PFSK-1 (cell line): ENCODE data around the gene ELN.

Source experiments
- FOXP2 ChIP-seq: optimal IDR thresholded peaks from 2 replicates; pipeline ENCODE3; 2011; ENCODE audit warnings: borderline replicate concordance, control low read depth, inconsistent platforms; ENCODE audit not compliant: insufficient read depth; ENCODE audit errors: extremely low read length, extremely low read depth
- POLR2AphosphoS5 ChIP-seq: IDR thresholded peaks from 2 replicates; pipeline ENCODE4 v1.6.1; 2012; ENCODE audit warnings: low read depth, mild to moderate bottlenecking, control low read depth, low read length, moderate library complexity
- SIN3A ChIP-seq: IDR thresholded peaks from 2 replicates; pipeline ENCODE4 v1.6.1; 2012; ENCODE audit warnings: mild to moderate bottlenecking, low read length, moderate library complexity, borderline replicate concordance; ENCODE audit not compliant: insufficient read depth
- TAF1 ChIP-seq: IDR thresholded peaks from 2 replicates; pipeline ENCODE4 v1.6.1; 2012; ENCODE audit warnings: low read length, control low read depth, borderline replicate concordance; ENCODE audit not compliant: insufficient read depth
- TF ChIP-seq, protein P1 (sequence below), 2 experiments: IDR thresholded peaks; 2 replicates each; pipeline versions ENCODE4 v1.6.1 to v1.8.0; 2011 to 2012; ENCODE audit warnings: low read depth in 2 of 2, low read length in 2 of 2, control low read depth in 1 of 2, inconsistent platforms in 1 of 2, mild to moderate bottlenecking in 1 of 2, moderate library complexity in 1 of 2; ENCODE audit not compliant: insufficient read depth in 1 of 2

Gene ELN

GRCh38 chr7:74103219-74103772 lies 75.3 kb downstream of the ELN start:
- no peak for TF ChIP-seq FOXP2
- no peak for TF ChIP-seq TAF1

- TF ChIP-seq, protein P1, sequence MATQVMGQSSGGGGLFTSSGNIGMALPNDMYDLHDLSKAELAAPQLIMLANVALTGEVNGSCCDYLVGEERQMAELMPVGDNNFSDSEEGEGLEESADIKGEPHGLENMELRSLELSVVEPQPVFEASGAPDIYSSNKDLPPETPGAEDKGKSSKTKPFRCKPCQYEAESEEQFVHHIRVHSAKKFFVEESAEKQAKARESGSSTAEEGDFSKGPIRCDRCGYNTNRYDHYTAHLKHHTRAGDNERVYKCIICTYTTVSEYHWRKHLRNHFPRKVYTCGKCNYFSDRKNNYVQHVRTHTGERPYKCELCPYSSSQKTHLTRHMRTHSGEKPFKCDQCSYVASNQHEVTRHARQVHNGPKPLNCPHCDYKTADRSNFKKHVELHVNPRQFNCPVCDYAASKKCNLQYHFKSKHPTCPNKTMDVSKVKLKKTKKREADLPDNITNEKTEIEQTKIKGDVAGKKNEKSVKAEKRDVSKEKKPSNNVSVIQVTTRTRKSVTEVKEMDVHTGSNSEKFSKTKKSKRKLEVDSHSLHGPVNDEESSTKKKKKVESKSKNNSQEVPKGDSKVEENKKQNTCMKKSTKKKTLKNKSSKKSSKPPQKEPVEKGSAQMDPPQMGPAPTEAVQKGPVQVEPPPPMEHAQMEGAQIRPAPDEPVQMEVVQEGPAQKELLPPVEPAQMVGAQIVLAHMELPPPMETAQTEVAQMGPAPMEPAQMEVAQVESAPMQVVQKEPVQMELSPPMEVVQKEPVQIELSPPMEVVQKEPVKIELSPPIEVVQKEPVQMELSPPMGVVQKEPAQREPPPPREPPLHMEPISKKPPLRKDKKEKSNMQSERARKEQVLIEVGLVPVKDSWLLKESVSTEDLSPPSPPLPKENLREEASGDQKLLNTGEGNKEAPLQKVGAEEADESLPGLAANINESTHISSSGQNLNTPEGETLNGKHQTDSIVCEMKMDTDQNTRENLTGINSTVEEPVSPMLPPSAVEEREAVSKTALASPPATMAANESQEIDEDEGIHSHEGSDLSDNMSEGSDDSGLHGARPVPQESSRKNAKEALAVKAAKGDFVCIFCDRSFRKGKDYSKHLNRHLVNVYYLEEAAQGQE (IDR thresholded peaks at IDR 0.05; ENCODE audit: insufficient read depth in 1 of 2, low read depth in 2 of 2, low read length in 2 of 2), result no peak
- no peak for TF ChIP-seq SIN3A
- no peak for TF ChIP-seq TAF1
- no peak for TF ChIP-seq FOXP2
- TF ChIP-seq POLR2AphosphoS5, result no peak
Observed at GRCh38 chr7:74104702-74105101, 76.7 kb downstream of the ELN start.

DNA sequence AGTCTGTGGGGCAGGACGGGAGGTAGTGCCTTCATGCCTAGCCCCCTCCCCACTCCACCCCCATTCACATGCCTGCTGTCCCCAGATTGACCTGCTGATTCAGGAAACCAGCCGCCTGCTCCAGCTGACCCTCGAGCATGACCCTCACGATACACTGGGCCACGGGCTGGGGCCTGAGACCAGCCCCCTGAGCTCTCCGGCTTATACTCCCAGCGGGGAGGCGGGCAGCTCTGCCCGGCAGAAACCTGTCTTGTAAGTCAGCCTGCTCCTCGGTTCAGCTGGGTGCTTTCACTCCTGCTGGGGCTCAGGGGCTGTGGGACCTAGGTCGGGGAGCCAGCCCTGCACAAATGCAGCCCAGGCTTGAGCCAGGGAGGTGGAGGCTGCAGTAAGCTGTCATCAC lies 78.0 kb downstream of the ELN start:
- TF ChIP-seq SIN3A (no peak), POLR2AphosphoS5 (no peak), FOXP2 (no peak), TAF1 (no peak)
- TF ChIP-seq, protein P1 (IDR thresholded peaks at IDR 0.05; ENCODE audit: insufficient read depth in 1 of 2, low read depth in 2 of 2, low read length in 2 of 2), result no peak

DNA sequence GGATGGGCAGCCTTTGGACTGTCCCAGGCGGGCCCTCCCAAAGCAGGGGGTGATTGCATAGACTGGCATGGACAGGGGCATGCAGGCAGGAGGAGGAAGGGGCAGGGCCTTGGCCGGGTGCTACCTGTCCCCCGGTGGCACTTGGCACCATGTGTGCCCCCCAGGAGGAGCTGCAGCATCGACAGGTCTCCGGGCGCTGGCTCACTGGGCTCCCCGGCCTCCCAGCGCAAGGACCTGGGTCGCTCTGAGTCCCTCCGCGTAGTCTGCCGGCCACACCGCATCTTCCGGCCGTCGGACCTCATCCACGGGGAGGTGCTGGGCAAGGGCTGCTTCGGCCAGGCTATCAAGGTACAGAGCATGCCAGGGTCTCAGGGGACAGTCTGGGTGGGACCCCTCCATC lies 78.9 kb downstream of the ELN start:
- no peak for TF ChIP-seq SIN3A
- TF ChIP-seq FOXP2, result no peak
- TF ChIP-seq POLR2AphosphoS5, result no peak
- TF ChIP-seq TAF1, result no peak
- TF ChIP-seq, protein P1 (IDR thresholded peaks at IDR 0.05; ENCODE audit: insufficient read depth in 1 of 2, low read depth in 2 of 2, low read length in 2 of 2), result no peak

GRCh38 chr7:74115326-74115725 lies 87.4 kb downstream of the ELN start:
- no peak for TF ChIP-seq TAF1
- no peak for TF ChIP-seq FOXP2
- no peak for TF ChIP-seq SIN3A
- TF ChIP-seq, protein P1 (IDR thresholded peaks at IDR 0.05; ENCODE audit: insufficient read depth in 1 of 2, low read depth in 2 of 2, low read length in 2 of 2), result no peak
- TF ChIP-seq POLR2AphosphoS5, result no peak
